HG03103 (cell line): ENCODE data around the gene WDR81.
A peak's percentile ranks its signal among the peaks of the same experiment; 100 is the strongest.
"Not testable (repeated sequence)": the region's sequence is repeated elsewhere in the genome, so short reads cannot be mapped to it uniquely, and the experiment has no call there.

ENCODE experiments used
- ATAC-seq: cut with Tn5 transposase; IDR thresholded peaks from one replicate; pipeline ENCODE4 v1.9.1; 2021; ENCODE audit warnings: low read depth; ENCODE audit not compliant: unreplicated experiment

The WDR81 gene

DNA sequence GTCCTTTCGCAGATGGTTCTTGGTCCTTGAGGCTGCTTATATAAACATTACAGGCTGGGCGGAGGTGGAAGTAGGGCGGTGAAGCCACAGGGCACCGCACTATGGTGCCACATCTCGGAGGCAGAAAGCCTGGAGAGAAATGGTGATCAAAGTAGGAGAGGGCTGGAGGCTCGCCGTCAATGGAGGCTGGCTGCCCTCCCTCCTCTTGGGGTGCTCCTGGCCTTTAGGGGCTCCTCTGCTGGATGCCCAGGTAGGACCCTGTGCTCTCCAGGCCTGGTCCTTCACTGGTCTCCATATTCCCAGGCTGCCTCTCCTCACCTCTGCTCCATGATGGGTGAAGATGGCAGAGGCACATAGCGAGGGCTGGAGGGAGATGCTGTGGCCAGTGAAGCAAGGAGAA is 12.2 kb upstream of the WDR81 start:
- ATAC-seq, result no peak

DNA sequence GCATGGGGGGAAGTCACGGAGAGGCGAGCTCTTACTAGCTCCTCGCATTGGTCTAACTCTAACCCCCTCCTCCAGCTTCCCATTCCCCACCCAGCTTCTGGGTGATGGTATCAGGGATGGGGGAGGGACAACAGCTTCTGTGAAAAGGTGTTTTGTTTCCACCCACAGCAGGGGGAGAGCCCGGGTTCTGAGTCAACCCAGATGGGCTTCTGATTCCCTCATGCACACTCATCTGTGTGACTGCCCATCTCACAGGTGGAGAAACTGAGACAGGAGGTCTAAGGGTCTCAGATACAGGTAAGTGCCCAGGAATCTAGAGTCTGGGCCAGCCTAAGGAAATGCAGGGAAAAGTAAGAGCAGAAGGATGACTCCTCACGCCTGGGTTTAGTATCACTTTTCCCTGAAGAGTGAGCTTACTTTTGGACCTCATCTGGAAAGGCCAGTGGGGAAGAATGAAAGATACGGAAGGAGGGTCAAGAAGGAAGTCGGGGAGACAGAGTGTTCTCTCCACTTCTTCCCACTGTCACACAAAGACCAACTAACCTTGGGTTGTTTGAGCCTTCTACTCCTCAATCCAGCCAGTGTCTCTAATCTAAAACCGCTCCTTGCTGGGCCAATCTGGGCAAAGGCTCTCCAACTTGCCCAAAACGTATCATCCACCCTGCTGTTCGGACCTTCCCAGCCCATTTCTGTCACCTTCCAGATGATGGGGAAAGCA is 11.2 kb upstream of the WDR81 start:
- ATAC-seq, result no peak

DNA sequence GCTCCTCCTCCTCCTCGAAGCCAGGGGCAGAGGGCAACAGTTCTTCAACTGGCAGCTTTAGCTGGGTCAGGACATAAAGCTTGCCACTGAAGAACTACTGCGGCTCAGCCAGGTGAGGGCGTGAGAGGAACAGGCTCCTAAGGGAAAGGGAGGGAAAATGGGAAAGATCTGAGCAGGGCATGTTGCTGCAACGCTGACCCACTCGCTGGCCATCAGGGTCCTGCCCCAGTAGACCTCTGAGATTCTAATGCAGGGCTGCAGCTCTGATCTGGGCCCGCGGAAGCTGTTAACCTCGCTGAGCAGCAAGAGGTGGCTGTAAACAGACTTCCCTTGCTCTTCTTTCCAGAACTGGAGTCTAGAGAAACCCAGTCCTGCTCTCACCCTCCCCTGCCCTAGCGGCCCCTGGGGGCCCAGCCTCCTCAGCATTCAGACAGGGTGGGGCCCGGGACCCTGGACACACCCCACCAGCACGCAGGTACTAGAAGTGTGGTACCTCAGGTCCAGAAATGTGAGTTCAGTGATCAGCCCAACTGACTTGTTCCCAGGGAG is 10.6 kb upstream of the WDR81 start:
- no peak for ATAC-seq

DNA sequence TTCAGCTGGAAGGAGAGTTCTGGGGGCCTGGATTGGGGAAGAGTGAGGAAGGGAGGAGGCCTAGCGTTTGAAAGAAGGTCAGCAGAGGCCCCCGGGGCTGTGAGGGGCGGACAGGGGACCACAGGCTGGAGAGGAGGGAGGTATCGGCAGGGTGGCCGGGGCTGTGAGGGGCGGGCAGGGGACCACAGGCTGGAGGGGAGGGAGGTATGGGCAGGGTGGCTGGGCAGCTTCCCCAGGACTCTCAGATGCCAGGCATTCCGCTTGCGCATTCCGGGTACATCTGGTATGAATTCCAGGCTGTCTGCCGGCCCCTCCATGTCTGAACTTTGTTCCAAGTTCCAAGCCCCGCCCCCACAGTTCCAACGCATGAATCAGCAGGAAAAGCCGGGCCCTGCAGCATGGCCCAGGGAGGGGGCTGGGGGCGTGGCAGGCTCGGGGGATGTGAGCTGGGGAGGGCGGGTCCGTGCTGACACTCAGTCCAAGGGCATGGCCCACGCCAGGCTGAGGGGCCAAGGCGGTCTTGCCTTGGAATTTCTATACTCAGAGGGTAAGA is 10.0 kb upstream of the WDR81 start:
- ATAC-seq, result no peak

DNA sequence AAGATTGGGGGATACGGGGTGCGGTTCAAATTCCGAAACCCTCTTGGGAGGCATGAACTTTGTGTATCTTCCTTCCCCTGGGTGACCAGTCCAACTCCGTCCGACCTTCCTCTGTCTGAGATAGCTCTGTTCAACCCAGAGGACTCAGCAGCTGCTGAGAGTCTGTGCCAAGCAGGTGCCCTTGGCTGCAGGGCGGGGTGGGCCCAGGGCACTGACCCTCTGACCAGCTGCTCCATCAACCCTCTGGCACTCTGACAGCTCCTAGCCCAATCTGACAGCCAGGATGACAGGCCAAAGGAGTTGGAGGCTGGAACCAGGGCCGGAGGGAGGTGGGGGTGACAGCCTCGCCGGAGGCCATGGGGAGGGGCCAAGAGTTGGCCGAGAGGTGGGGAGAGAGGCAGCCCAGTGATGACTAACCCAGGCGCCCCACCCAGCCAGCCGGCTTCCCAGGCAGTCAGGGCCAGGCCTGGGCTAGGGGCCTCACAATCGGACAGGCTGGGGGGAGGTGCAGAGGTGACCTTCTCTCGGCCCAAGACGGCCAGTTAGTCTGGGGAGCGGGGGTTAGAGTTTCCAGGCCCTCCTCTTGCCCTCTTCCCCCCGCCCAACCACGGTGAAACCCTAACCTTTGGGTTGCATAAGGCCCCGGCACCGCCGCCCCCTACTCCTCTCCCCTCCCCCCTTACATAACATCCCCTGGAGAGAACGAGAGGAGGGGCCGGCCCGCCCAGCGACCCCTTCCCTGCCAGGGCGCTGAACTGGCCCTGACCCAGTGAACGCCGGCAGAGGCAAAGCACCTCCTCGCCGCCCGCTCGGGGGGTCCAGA is 9.3 kb upstream of the WDR81 start:
- ATAC-seq, result no peak

DNA sequence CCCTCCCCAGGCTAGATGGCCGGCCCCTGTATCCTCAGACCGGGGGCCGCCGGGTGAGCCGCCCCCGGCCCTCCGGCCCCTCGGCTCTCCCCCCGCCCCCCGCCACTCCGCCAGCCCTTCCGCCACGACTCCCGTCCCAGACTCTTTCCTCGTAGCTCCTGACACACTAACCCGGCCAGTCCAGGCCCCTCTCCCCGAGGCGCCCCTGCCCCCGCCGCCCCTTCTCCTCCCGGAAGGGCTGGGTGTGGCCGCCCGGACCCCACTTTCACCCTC is 8.8 kb upstream of the WDR81 start:
- no peak for ATAC-seq

DNA sequence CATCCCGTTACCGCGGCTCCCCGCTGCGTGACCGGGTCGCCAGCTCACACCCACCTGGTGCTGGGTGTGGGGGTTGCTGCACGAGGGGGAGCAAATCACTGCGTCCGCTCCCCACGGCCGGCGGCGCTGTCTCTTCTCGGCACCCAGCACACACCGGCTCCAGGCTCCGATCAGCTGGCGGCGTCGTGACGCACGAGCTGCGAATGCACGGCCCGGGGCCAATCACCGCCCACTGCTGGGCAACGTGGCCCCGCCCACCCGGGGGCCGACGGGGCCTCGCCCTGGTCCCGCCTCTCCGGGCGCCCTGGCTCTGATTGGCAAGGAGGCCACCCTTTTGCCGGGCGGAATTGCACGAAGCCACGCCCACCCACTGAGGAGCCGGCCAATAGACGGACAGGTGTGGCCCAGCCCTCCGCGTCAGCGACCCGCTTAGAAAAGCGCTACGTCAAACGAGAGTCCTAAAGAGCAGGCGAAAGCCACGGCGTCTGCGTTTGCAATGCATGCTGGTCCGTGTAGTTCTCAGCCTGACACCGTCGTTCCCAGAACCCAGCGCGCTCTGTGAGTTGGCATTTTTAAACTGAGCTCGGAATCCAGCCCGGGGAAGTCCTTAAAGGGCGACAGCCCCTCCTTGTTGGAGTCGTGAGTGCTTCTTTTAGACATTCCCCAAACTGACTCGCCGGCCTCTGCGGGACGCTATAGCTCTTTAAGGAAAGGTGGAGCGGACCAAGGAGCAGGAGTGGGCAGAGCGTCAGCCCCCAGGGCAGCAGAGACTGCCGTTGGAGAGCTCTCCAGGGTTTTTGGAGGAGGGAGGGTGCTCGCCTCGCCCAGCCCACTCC is 8.2 kb upstream of the WDR81 start:
- ATAC-seq, result peak; percentile 67

DNA sequence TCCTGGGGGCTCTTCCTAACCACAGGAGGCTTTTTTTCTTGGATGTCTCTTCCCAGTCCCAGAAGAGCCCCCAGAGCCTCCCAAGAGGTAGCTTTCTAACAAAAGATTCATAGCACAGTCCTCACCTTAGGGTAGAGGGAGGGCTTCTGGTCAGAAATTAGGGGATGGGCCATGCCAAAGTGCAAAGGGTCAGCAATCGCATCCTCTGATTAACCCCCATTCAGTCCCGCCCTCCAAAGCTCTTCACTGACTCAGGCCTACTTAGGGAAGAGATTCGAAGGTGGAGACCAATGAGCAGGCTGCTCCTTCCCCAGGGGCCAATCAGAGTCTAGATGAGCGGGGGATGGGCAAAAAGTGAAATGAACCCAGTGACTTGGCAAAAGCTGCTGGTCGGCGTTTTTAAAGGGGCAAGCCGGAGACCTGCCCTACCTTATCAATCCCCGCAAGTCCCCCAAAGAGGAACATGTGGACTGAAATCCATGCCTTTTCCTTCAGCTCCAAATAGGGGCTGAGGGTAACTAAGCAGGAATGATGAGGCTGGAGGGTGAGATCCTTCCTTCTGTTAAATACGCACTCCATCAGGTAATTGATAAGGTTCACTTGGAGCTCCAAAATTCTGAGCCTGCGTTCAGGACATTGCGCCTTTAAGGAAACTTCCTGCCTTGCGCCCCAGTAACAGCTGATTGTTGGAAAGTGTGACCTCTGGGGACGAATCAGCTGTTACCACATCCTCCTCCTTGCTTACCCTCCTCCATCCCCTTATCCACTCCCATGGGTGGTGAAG is 7.4 kb upstream of the WDR81 start:
- ATAC-seq, result peak; percentile 29

DNA sequence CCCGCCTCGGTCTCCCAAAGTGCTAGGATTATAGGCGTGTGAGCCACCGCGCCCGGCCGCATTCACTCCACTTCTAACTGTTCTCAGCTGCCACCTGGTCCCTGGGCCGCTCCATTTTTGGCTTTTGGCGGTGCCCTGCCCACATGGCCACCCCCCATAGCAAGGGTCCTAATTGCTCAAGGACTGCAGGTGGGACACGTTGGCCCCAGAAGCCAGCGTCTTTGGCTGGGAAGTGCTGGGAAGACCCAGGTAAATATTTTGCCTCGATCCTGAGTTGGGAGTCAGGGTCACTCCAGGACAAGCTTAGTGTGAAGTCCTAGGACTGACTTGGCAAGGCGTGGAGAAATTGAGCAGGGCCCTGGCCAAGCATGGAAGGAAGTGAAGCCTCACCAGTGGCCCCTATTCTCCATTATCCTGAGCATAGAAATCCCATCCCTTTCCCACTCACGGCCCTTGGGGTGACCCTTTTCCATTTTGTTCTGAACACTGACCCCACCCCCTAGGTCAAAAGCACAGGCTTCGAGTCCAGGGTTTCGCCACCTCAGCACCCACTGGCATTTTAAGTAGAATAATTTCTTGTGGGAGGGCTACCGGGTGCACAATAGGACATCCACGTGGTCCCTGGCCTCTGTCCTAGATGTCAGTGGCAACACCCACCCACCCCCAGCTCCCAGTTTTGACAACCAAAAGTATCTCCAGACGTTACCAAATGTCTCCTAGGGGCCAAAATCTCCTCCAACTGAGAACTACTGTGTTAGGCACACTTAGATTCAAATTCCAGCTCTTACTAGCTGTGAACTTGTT is 5.9 kb upstream of the WDR81 start:
- ATAC-seq, result no peak

DNA sequence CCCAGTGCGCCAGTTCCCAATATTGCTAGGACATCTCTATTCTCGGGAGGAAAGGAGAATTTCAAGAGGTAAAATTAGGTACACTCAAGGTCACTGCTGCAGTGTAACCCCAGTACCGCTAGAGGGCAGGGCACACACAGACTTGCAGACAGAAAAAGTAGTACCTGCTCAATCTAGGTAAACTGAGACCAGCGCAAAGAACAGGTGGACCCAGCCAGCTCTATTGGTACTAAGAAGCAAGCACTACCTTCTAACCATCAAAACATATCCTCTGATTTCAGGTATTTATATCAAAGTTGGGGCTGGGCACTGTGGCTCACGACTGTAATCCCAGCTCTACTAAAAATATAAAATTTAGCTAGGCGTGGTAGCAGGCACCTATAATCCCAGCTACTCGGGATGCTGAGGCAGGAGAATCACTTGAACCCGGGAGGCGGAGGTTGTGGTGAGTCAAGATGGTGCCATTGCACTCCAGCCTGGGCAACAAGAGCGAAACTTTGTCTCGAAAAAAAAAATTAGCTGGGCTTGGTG is 3.6 kb upstream of the WDR81 start:
- no peak for ATAC-seq

DNA sequence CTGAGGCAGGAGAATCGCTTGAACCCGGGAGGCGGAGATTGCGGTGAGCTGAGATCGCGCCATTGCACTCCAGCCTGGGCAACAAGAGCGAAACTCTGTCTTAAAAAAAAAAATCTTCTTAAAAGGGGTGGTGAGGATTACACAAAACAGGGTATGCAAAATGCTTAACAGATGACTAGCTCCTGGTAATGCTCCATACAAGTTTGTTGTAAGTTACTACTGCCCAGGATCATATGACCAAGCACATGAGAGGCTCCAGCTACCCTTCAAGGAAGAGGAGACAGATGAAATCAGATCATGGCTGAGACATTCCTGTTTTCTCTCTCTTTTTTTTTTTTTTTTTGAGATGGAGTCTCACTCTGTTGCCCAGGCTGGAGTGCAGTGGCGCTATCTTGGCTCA is 2.5 kb upstream of the WDR81 start:
- ATAC-seq, result not testable (repeated sequence)

DNA sequence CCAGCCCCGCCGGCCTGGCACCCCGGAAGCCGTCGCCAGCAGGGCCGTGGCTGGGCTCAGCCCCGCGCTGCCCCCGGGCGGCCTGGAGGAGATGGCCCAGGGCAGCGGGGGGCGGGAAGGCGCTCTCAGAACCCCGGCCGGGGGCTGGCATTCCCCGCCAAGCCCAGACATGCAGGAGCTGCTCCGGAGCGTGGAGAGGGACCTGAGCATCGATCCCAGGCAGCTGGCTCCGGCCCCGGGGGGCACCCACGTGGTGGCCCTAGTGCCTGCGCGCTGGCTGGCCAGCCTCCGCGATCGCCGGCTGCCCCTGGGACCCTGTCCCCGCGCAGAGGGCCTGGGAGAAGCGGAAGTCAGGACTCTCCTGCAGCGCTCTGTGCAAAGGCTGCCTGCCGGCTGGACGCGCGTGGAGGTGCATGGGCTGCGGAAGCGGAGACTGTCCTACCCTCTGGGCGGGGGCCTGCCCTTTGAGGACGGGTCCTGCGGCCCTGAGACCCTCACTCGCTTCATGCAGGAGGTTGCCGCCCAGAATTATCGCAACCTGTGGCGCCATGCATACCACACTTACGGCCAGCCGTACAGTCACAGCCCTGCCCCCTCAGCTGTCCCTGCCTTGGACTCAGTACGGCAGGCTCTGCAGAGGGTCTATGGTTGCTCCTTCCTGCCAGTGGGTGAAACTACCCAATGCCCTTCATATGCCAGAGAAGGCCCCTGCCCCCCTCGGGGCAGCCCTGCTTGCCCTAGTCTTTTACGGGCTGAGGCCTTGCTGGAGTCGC is 551 bp downstream of the WDR81 start:
- ATAC-seq, result no peak

DNA sequence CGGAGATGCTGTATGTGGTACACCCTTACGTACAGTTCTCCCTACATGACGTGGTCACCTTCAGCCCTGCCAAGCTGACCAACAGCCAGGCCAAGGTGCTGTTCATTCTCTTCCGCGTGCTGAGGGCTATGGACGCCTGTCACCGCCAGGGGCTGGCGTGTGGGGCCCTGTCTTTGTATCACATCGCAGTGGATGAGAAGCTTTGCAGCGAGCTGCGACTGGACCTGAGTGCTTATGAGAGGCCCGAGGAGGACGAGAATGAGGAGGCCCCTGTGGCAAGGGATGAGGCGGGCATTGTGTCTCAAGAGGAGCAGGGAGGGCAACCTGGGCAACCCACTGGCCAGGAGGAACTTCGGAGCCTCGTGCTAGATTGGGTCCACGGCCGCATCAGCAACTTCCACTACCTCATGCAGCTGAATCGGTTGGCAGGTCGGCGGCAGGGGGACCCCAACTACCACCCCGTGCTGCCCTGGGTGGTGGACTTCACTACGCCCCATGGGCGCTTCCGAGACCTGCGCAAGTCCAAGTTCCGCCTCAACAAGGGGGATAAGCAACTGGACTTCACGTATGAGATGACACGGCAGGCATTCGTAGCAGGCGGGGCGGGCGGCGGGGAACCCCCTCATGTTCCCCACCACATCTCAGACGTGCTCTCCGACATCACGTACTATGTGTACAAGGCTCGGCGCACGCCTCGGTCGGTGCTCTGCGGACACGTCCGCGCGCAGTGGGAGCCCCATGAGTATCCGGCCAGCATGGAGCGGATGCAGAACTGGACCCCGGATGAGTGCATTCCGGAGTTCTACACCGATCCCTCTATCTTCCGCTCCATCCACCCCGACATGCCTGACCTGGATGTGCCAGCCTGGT is 1.4 kb downstream of the WDR81 start:
- no peak for ATAC-seq

DNA sequence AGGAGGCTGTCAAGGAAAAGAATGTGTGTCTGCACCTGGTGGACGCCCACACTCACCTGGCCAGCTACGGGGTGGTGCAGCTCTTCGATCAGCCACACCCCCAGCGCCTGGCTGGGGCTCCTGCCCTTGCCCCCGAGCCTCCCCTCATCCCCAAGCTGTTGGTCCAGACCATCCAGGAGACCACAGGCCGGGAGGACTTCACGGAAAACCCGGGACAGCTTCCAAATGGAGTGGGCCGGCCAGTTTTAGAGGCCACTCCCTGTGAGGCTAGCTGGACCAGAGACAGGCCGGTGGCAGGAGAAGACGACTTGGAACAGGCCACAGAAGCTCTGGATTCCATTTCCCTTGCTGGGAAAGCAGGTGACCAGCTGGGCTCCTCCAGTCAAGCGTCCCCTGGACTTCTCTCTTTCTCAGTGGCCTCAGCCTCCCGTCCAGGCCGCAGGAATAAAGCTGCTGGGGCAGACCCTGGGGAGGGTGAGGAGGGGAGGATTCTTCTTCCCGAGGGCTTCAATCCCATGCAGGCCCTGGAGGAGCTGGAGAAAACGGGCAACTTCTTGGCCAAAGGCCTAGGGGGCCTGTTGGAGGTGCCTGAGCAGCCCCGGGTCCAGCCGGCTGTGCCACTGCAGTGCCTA is 2.2 kb downstream of the WDR81 start:
- no peak for ATAC-seq

DNA sequence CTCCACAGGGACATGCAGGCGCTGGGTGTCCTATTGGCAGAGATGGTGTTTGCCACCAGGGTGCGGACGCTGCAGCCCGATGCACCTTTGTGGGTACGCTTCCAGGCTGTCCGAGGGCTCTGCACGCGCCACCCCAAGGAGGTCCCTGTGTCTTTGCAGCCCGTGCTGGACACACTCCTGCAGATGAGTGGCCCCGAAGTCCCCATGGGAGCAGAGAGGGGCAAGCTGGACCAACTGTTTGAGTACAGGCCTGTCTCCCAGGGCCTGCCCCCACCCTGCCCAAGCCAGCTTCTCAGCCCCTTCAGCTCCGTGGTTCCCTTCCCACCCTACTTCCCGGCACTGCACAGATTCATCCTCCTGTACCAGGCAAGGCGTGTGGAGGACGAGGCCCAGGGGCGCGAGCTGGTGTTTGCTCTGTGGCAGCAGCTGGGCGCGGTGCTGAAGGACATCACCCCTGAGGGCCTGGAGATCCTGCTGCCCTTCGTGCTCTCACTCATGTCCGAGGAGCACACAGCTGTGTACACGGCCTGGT is 2.8 kb downstream of the WDR81 start:
- no peak for ATAC-seq

DNA sequence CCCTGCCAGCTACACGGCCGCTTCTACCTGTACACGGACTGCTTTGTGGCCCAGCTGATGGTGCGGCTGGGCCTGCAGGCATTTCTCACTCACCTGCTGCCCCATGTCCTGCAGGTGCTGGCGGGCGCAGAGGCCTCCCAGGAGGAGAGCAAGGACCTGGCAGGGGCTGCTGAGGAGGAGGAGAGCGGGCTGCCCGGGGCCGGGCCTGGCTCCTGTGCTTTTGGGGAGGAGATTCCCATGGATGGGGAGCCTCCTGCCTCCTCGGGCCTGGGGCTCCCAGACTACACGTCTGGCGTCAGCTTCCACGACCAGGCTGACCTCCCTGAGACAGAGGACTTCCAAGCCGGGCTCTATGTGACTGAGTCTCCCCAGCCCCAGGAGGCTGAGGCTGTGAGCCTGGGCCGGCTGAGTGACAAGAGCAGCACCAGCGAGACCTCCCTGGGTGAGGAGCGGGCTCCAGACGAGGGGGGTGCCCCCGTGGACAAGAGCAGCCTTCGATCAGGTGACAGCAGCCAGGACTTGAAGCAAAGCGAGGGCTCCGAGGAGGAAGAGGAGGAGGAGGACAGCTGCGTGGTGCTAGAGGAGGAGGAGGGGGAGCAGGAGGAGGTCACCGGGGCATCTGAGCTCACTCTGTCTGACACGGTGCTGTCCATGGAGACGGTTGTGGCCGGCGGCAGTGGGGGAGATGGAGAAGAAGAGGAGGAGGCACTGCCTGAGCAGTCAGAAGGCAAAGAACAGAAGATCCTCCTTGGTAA is 3.5 kb downstream of the WDR81 start:
- no peak for ATAC-seq
